Immature natural killer cell (primary cell): ENCODE data around the gene AQP1. TPM values are rescaled to one million over a fixed set of nuclear protein-coding genes. Genes with fewer than 3 reads are reported as not detected.

Experiments used
- DNase-seq, 3 donors: peaks; one replicate each; pipeline ENCODE4 v3.0.0; 2022; ENCODE audit warnings: mixed read lengths in 1 of 3
- H3K27ac Mint-ChIP-seq, 6 donors: one replicate each; pipeline ENCODE4 v1.8.0; 2020; ENCODE audit warnings: mixed read lengths in 6 of 6, mild to moderate bottlenecking in 5 of 6, inconsistent platforms in 4 of 6, moderate library complexity in 3 of 6
- H3K27me3 Mint-ChIP-seq, 3 donors: one replicate each; pipeline ENCODE4 v1.8.0; 2020 to 2021; ENCODE audit warnings: low read depth in 3 of 3, mild to moderate bottlenecking in 3 of 3, mixed read lengths in 3 of 3, moderate library complexity in 3 of 3, inconsistent platforms in 1 of 3
- H3K36me3 Mint-ChIP-seq, 3 donors: one replicate each; pipeline ENCODE4 v1.8.0; 2020; ENCODE audit warnings: mixed read lengths in 3 of 3, inconsistent platforms in 2 of 3, mild to moderate bottlenecking in 2 of 3
- H3K4me1 Mint-ChIP-seq, 2 donors: one replicate each; pipeline ENCODE4 v1.8.0; 2020; ENCODE audit warnings: inconsistent platforms in 2 of 2, mild to moderate bottlenecking in 2 of 2, mixed read lengths in 2 of 2, moderate library complexity in 1 of 2
- H3K4me3 Mint-ChIP-seq, 5 donors: one replicate each; pipeline ENCODE4 v1.8.0; 2020; ENCODE audit warnings: mild to moderate bottlenecking in 5 of 5, mixed read lengths in 5 of 5, inconsistent platforms in 3 of 5, moderate library complexity in 3 of 5
- H3K9me3 Mint-ChIP-seq, 6 donors: one replicate each; pipeline ENCODE4 v1.8.0; 2020; ENCODE audit warnings: mild to moderate bottlenecking in 6 of 6, mixed read lengths in 6 of 6, inconsistent platforms in 4 of 6, moderate library complexity in 3 of 6
- polyA plus RNA-seq, 3 donors: library from polyadenylated mRNA; unstranded; fragments of 300-500 nt; fragmentation: Illumina TruSeq; gene quantifications; one replicate each; pipeline ENCODE4 v1.2.3, GENCODE V29; 2021

Gene AQP1
- polyA plus RNA-seq, 3 donors from 2014 or later: 0.08 TPM; not detected in 2

DNA sequence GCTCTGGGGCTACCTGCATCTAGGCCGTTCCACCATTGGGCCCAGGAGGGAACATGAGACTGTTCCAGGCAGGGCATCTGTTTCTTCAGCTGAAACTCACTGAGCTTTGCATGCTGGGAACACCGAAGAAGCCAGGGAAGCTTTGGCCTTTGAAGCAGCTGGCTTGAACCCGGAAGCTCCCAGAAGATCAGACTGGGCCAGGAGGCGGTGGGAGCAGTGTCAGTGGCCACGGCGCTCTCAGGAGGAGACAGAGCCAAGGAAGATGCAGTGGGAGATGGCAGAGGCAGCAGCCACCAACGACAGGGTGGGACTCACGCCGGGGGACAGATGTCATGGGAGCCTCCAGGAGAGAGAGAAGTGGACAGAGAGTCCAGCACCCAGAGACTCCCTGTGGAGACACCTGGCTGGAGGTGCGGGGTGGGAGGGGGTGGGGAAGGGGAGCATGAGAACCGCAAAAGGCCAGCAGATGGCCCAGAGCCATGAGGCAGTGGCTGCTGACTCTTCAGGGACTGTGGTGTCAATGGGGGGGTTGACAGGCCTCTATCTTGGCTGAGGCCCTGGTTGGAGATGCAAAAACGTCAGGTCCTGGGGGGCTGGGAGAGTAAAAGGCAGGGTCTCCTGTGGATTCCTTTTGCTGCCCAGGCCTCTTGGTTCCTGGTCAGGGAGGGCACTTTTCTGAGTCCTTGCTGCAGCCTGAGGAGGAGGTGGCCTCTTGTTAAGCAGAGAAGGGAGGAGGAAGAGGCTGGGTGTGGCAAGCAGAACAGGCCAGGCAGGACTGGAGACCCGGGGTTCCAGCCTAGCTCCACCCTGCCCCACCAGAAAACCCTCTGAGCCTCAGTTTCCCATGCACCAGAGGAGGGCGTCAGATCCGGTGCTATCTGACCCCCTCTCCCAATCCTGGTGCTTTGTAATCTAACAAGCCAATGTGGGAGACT is 6.3 kb upstream of the AQP1 start:
- H3K4me3 Mint-ChIP-seq: no peak overlapping the region
- H3K4me1 Mint-ChIP-seq: no peaks in the 10 kb centered on the region
- no peaks in the 10 kb centered on the region for H3K9me3 Mint-ChIP-seq
- peaks cover 0 to 4% (median 2%) of the 10 kb centered on the region in 3 donors for H3K27me3 Mint-ChIP-seq
- H3K27ac Mint-ChIP-seq: no peak overlapping the region
- H3K36me3 Mint-ChIP-seq: no peaks in the 10 kb centered on the region
- DNase-seq: no peak

DNA sequence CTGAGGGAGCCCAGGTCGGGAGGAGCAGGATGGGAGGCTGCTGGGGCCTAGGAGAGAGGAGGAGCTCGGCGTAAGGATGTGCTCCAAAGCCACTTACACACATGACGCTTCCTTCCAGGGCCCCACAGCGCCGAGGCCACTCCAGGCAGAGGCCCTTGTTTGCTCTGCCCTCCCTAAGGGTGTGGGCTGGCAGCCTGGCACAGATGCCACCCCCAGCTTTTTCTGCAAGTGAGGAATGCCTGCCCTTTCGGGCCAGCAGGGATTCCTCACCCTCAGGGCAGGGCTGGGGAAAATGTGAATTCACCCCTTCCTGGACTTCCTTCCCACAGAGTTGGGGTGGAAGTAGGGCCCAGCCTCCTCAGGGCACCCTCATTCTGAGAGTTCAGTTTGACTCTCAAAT is 5.6 kb upstream of the AQP1 start:
- no peak overlapping the region for H3K4me3 Mint-ChIP-seq
- H3K27me3 Mint-ChIP-seq: peaks cover 2% of the 10 kb centered on the region in 3 donors
- no peak overlapping the region for H3K27ac Mint-ChIP-seq
- H3K9me3 Mint-ChIP-seq: no peaks in the 10 kb centered on the region
- no peaks in the 10 kb centered on the region for H3K36me3 Mint-ChIP-seq
- DNase-seq: no peak
- H3K4me1 Mint-ChIP-seq: no peaks in the 10 kb centered on the region

DNA sequence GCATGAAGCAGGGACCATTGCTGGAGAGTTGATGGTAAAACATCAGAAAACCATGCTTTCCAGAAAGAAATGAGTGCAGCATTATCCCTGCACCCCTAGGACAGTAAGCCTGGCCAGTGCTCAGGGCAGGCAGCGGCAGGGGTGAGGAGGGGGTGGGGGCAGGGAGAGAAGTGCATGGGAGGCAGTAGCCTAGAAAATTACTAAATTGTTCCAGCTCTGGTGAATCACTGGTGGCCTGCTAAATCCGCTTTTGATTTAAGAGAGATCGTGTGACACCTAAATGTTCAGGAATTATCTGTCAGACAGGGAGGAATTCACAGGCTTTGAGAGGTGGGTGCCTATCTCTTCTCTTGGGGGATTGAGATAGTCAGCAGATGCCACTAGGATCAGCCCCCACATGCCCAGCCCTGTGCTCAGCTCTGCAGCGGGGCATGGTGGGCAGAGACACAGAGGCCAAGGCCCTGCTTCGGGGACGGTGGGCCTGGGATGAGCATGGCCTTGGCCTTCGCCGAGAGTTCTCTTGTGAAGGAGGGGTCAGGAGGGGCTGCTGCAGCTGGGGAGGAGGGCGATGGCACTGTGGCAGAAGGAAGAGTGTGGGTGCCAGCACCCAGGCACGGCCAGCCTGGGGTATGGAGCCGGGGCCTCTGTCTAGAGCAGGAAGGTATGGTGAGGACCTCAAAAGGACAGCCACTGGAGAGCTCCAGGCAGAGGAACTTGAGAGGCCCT is 5.0 kb upstream of the AQP1 start:
- Mint-ChIP-seq H3K27me3 (peaks cover 2% of the 10 kb centered on the region in 3 donors), H3K9me3 (no peaks in the 10 kb centered on the region), H3K36me3 (no peaks in the 10 kb centered on the region), H3K4me3 (no peak overlapping the region), H3K27ac (no peak overlapping the region), H3K4me1 (no peaks in the 10 kb centered on the region)
- no peak for DNase-seq

DNA sequence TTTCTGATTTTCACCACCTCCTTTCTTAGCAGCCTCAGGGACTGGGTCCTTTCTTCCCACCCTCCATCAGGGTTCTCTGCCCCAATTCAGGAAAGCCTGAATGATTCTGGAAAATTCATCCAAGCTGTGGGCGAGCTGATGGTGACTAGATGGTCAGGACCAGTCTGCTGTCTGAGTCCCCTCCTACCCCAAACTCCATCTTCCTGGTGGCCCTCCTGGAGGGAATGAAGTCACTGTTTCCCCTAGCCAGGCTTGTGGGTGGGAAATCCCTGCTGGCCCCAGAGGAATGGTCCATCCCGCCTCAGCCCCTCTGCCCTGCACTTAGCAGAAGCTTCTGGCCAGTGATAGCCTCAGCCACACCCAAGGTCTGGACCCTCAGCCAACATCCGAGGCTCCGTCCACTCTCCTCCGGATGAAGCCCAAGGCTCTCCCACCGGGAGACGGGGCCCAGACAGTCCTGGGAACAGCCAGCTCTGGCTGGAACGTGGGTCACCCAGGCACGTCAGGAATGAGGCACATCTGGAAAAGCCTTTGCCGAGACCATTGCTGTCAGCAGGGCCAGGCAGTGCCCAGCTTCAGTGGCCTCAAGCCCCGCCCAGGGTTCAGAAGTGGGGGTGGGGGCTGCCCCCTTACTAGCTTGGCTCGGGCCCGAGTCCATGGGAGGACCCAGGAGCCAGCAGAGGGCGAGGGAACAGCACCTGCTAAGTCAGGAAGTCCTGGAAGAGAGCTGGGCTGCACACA is 4.0 kb upstream of the AQP1 start:
- peaks cover 2% of the 10 kb centered on the region in 3 donors for H3K27me3 Mint-ChIP-seq
- H3K4me3 Mint-ChIP-seq: no peak overlapping the region
- no peaks in the 10 kb centered on the region for H3K4me1 Mint-ChIP-seq
- no peaks in the 10 kb centered on the region for H3K36me3 Mint-ChIP-seq
- DNase-seq: no peak
- no peaks in the 10 kb centered on the region for H3K9me3 Mint-ChIP-seq
- H3K27ac Mint-ChIP-seq: no peak overlapping the region

DNA sequence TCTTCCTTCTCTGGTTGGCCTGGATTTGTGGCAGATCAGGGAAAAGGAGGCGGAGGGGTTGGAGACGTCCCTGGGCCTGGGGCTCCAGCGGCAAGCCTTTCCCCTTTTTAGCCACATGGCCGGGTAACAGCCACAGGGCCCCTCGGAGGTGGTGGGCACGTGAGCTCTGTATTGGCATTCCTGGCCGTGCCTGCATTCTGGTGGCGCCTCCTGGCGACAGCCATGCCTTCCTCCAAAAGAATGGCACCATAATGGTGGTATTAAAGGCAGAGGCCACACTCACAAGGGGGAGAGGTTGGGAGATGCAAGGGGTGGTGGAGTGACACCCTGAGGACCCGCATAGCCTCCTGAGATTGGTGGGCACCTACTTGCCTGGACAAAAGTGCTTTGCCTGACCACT is 3.0 kb upstream of the AQP1 start:
- Mint-ChIP-seq H3K9me3 (no peaks in the 10 kb centered on the region), H3K4me1 (no peaks in the 10 kb centered on the region)
- DNase-seq: no peak

DNA sequence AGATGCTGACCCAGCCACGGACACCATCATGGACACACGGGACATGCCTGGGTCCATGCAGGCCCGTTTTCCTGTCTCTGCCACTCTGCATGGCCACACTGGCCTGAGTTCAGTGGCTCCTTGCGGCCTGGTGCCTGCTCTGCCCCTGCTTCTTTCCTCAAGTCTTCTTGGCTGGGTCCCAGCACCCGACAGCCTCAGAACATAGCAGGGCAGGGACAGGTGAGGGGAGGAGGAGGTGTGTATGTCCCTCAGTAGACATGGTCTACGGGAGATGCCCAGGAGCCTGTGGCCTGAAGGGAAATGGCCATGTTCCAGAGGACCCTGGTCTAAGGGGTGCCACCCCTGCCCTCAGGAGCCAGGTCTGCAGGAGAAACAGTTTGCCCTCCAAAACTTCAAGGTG is 2.2 kb upstream of the AQP1 start:
- H3K27me3 Mint-ChIP-seq: peaks cover 2% of the 10 kb centered on the region in 3 donors
- H3K9me3 Mint-ChIP-seq: no peaks in the 10 kb centered on the region
- H3K4me1 Mint-ChIP-seq: no peaks in the 10 kb centered on the region
- no peak overlapping the region for H3K27ac Mint-ChIP-seq
- no peak for DNase-seq
- no peak overlapping the region for H3K4me3 Mint-ChIP-seq
- H3K36me3 Mint-ChIP-seq: no peaks in the 10 kb centered on the region

More for the DNA sequence above, 3.0 kb upstream of the AQP1 start:
- H3K27me3 Mint-ChIP-seq: peaks cover 2% of the 10 kb centered on the region in 3 donors
- H3K27ac Mint-ChIP-seq: no peak overlapping the region
- H3K4me3 Mint-ChIP-seq: no peak overlapping the region
- no peaks in the 10 kb centered on the region for H3K36me3 Mint-ChIP-seq

DNA sequence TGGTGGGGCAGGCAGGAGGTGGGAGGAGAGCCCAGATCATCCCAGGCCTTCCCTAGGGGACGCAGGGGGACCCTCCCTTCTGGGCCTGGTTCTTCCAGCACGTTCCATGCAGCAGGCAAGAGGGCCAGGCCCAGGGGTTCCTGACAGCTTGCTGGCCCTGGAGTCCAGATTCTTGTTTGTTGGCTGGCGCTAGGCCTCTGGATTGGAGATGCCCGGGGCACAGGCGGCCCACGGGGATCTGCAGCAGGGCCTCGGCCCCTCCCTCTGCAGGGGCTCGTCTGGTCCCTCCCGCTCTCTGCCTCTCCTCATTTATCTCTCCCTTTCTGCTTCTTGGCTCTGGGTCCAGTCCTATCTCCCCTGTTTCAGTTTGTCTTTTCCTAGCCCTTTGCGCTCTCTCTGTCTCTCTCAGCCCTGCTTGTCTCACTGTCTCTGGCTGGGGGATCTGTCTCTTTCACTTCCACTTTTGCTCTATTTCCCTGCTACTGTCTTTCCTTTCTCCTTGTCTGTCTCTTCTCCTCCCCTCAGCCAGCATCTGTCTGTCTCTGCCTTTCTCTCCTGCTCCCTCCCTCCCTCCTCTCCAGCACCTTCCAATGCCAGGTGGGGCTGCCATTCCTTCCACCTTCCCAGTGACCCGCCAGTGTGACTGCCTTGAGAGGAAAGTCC is 1.1 kb upstream of the AQP1 start:
- peaks cover 0 to 2% (median 2%) of the 10 kb centered on the region in 3 donors for H3K27me3 Mint-ChIP-seq
- no peaks in the 10 kb centered on the region for H3K4me1 Mint-ChIP-seq
- no peaks in the 10 kb centered on the region for H3K9me3 Mint-ChIP-seq
- DNase-seq: no peak
- no peaks in the 10 kb centered on the region for H3K36me3 Mint-ChIP-seq
- H3K4me3 Mint-ChIP-seq: no peak overlapping the region
- no peak overlapping the region for H3K27ac Mint-ChIP-seq

DNA sequence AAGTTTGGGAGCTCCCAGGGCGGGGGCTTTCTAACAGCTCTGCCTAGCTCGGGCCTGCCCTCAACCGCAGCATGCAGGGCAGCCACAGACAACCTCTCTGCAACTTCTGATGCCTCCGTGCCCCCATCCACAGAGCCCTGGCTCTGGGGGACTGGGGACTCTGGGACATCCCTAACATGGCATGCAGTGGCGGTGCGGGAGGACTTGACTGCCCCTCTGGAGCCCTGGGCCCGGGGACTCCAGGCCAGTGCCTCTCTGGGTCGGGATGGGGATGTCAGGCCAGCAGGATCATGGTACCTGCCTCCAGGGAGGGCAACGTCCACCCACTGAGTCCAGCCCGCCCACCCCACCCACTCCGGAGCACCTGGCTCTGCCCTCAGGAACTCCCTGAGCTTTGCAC is 520 bp upstream of the AQP1 start:
- Mint-ChIP-seq H3K9me3 (no peaks in the 10 kb centered on the region), H3K27ac (no peak overlapping the region), H3K4me3 (no peak overlapping the region), H3K27me3 (peaks cover 0 to 2% (median 2%) of the 10 kb centered on the region in 3 donors), H3K36me3 (no peaks in the 10 kb centered on the region), H3K4me1 (no peaks in the 10 kb centered on the region)
- no peak for DNase-seq

DNA sequence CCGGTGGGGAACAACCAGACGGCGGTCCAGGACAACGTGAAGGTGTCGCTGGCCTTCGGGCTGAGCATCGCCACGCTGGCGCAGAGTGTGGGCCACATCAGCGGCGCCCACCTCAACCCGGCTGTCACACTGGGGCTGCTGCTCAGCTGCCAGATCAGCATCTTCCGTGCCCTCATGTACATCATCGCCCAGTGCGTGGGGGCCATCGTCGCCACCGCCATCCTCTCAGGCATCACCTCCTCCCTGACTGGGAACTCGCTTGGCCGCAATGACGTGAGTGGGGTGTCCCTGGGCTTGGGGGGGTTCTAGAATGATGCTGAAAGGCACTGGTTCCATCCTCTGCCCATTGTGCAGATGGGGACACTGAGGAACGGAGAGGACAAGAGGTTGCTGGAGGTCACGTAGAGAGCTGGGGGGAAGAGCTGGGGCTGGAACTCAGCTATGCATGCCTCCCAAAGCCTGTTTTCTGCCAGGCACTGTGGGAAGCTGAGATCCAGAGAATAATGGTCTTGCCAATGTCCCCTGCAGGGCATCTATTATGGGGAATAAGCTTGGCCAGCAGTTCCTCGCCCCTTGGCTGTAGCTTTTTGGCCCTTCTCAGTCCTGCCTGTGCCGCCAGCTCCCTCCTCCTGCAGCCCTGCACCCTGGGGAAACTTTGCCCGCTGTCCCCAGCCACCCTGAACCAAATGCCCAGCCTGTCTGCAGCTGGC is 523 bp downstream of the AQP1 start:
- no peak overlapping the region for H3K27ac Mint-ChIP-seq
- no peak overlapping the region for H3K4me3 Mint-ChIP-seq
- H3K9me3 Mint-ChIP-seq: no peaks in the 10 kb centered on the region
- no peaks in the 10 kb centered on the region for H3K36me3 Mint-ChIP-seq
- H3K4me1 Mint-ChIP-seq: no peaks in the 10 kb centered on the region
- peaks cover 0 to 3% (median 2%) of the 10 kb centered on the region in 3 donors for H3K27me3 Mint-ChIP-seq
- DNase-seq: no peak

DNA sequence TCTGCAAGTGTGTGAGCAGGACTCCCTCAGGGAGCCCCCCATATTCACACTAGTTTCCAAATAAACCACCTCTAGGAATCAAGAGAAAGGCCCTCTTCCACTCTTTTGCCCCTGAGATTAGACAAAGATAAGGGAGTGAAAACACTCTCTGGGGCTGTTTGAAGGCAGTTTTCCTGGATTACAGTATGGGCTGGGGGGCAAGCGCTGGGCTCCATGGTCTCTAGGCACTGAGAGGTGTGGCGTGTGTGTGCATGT is 1.0 kb downstream of the AQP1 start:
- Mint-ChIP-seq H3K27me3 (peaks cover 0 to 3% (median 2%) of the 10 kb centered on the region in 3 donors), H3K36me3 (no peaks in the 10 kb centered on the region), H3K9me3 (no peaks in the 10 kb centered on the region), H3K27ac (no peak overlapping the region), H3K4me1 (no peaks in the 10 kb centered on the region), H3K4me3 (no peak overlapping the region)
- DNase-seq: no peak

DNA sequence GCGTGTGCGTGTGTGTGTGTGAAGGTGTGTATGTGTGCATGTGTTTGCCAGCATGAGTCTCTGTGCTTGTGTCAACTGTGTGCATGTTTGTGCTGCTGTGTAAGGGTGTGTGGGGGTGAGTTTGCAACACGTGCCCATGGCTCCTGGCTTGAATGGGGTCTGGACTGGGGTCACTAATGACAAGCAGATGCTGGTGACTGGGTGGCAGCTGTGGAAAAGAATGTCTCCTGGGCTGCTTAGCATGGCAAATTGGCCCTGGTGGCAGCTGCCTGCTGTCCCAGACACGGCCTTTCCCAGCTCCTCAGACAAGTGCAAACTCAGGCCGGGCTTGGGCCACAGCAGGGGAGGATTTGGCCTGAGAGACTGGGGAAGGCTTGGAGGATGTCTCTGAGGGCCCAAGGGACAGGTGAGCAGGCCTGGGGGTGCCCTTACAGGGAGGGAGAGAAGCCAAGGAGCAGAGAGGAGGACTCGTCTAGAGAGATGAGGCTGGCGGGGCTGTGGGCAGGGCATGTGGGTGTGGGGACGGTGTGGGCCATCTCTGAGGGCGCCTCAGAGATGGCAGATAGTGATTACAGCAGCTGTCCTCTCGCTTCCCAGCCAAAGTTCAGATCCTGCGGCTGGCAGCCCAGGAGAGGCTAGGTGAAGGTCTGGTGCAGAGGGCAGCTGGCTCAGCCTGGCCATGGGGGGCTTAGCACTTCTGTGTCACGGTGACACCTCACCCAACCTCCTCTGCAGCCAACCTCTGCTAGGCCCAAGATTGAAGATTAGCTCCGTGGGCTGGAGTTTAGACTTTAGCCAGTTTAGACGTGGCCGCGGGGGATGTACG is 1.5 kb downstream of the AQP1 start:
- no peak overlapping the region for H3K27ac Mint-ChIP-seq
- H3K27me3 Mint-ChIP-seq: peaks cover 1 to 3% (median 2%) of the 10 kb centered on the region in 3 donors

DNA sequence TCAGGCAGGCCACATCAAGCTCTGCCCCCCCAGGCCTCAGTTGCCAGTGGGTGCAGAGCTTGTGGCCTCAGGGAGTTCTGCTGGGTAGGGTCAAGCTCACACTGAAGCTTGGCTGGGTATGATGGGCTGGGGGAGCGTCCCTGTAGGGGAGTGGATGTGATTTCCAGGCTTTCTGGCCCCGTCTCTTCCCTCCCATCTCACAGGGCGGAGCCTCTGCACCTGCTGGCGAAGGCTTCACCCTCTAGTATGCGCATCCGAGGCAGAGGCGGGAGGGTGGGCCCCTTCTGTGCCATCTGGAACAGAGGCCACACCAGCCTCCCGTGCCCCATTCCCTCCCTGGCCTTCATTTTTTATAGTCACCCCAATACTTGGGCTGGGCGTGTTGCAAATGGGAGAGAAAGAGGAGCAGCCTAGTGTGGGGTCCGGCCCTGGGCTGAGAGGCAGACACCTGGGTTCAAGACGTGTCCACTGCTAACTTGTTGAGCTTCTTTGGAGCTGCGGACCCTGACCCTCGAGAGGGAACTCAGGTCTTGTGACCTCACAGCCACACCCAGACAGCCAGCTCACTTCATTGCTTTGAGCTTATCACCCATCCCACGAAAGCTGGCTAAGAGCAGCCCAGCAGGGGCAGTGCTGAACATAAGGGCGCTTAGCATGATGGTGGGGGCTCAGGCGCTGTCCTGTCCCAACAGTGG is 2.3 kb downstream of the AQP1 start:
- no peak overlapping the region for H3K27ac Mint-ChIP-seq
- no peaks in the 10 kb centered on the region for H3K36me3 Mint-ChIP-seq
- H3K4me1 Mint-ChIP-seq: no peaks in the 10 kb centered on the region
- DNase-seq: no peak
- peaks cover 1 to 3% (median 1%) of the 10 kb centered on the region in 3 donors for H3K27me3 Mint-ChIP-seq
- no peak overlapping the region for H3K4me3 Mint-ChIP-seq
- H3K9me3 Mint-ChIP-seq: no peaks in the 10 kb centered on the region

More for the DNA sequence above, 1.5 kb downstream of the AQP1 start:
- no peak for DNase-seq
- H3K4me1 Mint-ChIP-seq: no peaks in the 10 kb centered on the region
- no peak overlapping the region for H3K4me3 Mint-ChIP-seq
- H3K36me3 Mint-ChIP-seq: no peaks in the 10 kb centered on the region
- no peaks in the 10 kb centered on the region for H3K9me3 Mint-ChIP-seq
